HG02970 (cell line): ENCODE data around the gene UBTD1.

ENCODE experiments used
- ATAC-seq: cut with Tn5 transposase; IDR thresholded peaks from one replicate; pipeline ENCODE4 v1.9.1; 2021; ENCODE audit warnings: mild to moderate bottlenecking, moderate library complexity, moderate number of reproducible peaks; ENCODE audit not compliant: unreplicated experiment, low FRiP score

Gene UBTD1

GRCh38 chr10:97601268-97602215 lies 102.8 kb downstream of the UBTD1 start:
- ATAC-seq, result no peak

GRCh38 chr10:97607095-97607636 lies 108.4 kb downstream of the UBTD1 start:
- ATAC-seq, result no peak

GRCh38 chr10:97608991-97609561 lies 110.4 kb downstream of the UBTD1 start:
- no peak for ATAC-seq

- ATAC-seq, result no peak
Observed at GRCh38 chr10:97611473-97611872, 112.7 kb downstream of the UBTD1 start.

- no peak for ATAC-seq
Observed at GRCh38 chr10:97612386-97612785, 113.7 kb downstream of the UBTD1 start.

GRCh38 chr10:97618285-97618684 lies 119.6 kb downstream of the UBTD1 start:
- no peak for ATAC-seq

GRCh38 chr10:97618733-97619132 lies 120.0 kb downstream of the UBTD1 start:
- ATAC-seq, result no peak
